Stimulated activated CD4-positive, alpha-beta T cell treated with anti-CD3 and anti-CD28 coated beads, Interleukin-1b, Interleukin-23, amount 100 ng/mL, for 1 hour (primary cell): ENCODE data around the gene CIBAR2.
"Not testable (repeated sequence)": the region's sequence is repeated elsewhere in the genome, so short reads cannot be mapped to it uniquely, and the experiment has no call there.

Experiments
- DNase-seq, 2 donors: peaks; one replicate each; pipeline ENCODE4 v3.0.0-alpha.2; 2020; ENCODE audit warnings: low read depth in 2 of 2

The CIBAR2 gene

GRCh38 chr16:85062845-85063244, 49.4 kb downstream of the CIBAR2 start:
- DNase-seq: no peak

- no peak for DNase-seq
Observed at GRCh38 chr16:85062323-85062722, 49.9 kb downstream of the CIBAR2 start.

GRCh38 chr16:85061566-85061965, 50.7 kb downstream of the CIBAR2 start:
- DNase-seq: no peak

GRCh38 chr16:85058909-85059308, 53.4 kb downstream of the CIBAR2 start:
- DNase-seq: no peak

- no peak for DNase-seq
Observed at GRCh38 chr16:85057948-85058347, 54.3 kb downstream of the CIBAR2 start.

- no peak for DNase-seq
Observed at GRCh38 chr16:85057212-85057889, 54.9 kb downstream of the CIBAR2 start.

GRCh38 chr16:85056211-85056748, 56.0 kb downstream of the CIBAR2 start:
- DNase-seq: no peak

GRCh38 chr16:85055493-85056210, 56.6 kb downstream of the CIBAR2 start:
- peak; percentile 15 to 24 for DNase-seq

GRCh38 chr16:85054948-85055492, 57.3 kb downstream of the CIBAR2 start:
- DNase-seq: no peak

GRCh38 chr16:85054321-85054720, 58.0 kb downstream of the CIBAR2 start:
- DNase-seq: not testable (repeated sequence)

GRCh38 chr16:85052536-85052935, 59.7 kb downstream of the CIBAR2 start:
- DNase-seq: no peak

GRCh38 chr16:85051683-85052082, 60.6 kb downstream of the CIBAR2 start:
- no peak for DNase-seq

- no peak for DNase-seq
Observed at GRCh38 chr16:85051067-85051581, 61.1 kb downstream of the CIBAR2 start.

GRCh38 chr16:85049706-85050305, 62.5 kb downstream of the CIBAR2 start:
- DNase-seq: no peak

GRCh38 chr16:85048921-85049562, 63.2 kb downstream of the CIBAR2 start:
- no peak for DNase-seq
